PC-3 (cell line): ENCODE results near the gene TBX1. TPM values are rescaled to one million over a fixed set of nuclear protein-coding genes. Genes with fewer than 3 reads are reported as not detected.

Experiments
- ATAC-seq: fragments of 200-7000 bp; cut with Tn5 transposase; 2 replicates; pipeline ENCODE4 v1.9.1; 2020; ENCODE audit warnings: mild to moderate bottlenecking, moderate library complexity
- BruUV-seq: library from RNA; stranded (reverse); fragments of 400-500 nt; replicated peaks from 2 replicates; lab custom pipeline; 2021; lab: Mats Ljungman, UMichigan
- CTCF ChIA-PET: fragments of 300-600 bp; sonication (Branson Sonifier 250); formaldehyde crosslinking; loops from one replicate; lab custom pipeline; 2022; ENCODE audit warnings: antibody characterized with exemption; lab: Charles Lee
- POLR2A ChIA-PET: fragments of 300-600 bp; sonication (Branson Sonifier 250); formaldehyde crosslinking; loops from one replicate; lab custom pipeline; 2022; ENCODE audit warnings: antibody characterized with exemption; ENCODE audit not compliant: unreplicated experiment; lab: Charles Lee
- DNase-seq: peaks from one replicate; pipeline ENCODE4 v3.0.0-alpha.2; 2015
- H2AFZ ChIP-seq: fragments of 300-600 bp; sonication (generic); 2 replicates; pipeline ENCODE4 v1.6.0; 2016; ENCODE audit warnings: antibody characterized with exemption, low read length
- H3F3A ChIP-seq: fragments of 300-600 bp; sonication (generic); one replicate; pipeline ENCODE4 v1.6.0; 2017; ENCODE audit warnings: antibody characterized with exemption, low read length, control low read depth, mild to moderate bottlenecking; ENCODE audit not compliant: unreplicated experiment
- H3K27ac ChIP-seq: fragments of 300-600 bp; sonication (generic); 2 replicates; pipeline ENCODE4 v1.5.1; 2016; ENCODE audit warnings: mild to moderate bottlenecking, low read length
- H3K27me3 ChIP-seq: fragments of 300-600 bp; sonication (generic); 2 replicates; pipeline ENCODE4 v1.6.1; 2016; ENCODE audit warnings: low read length, mixed read lengths
- H3K36me3 ChIP-seq: fragments of 300-600 bp; sonication (generic); 2 replicates; pipeline ENCODE4 v1.6.1; 2016; ENCODE audit warnings: low read depth, mixed run types, low read length, mixed read lengths
- H3K4me1 ChIP-seq: fragments of 300-600 bp; sonication (generic); 2 replicates; pipeline ENCODE4 v1.5.1; 2016; ENCODE audit warnings: low read length; ENCODE audit not compliant: insufficient read depth
- H3K4me2 ChIP-seq: fragments of 300-600 bp; sonication (generic); 2 replicates; pipeline ENCODE4 v1.6.0; 2016; ENCODE audit warnings: low read length
- H3K4me3 ChIP-seq: fragments of 300-600 bp; sonication (generic); 2 replicates; pipeline ENCODE4 v1.5.1; 2016; ENCODE audit warnings: mild to moderate bottlenecking, low read length, mixed read lengths
- H3K79me2 ChIP-seq: fragments of 300-600 bp; sonication (generic); 2 replicates; pipeline ENCODE4 v1.6.1; 2017; ENCODE audit warnings: low read length, mixed read lengths
- H3K9ac ChIP-seq: fragments of 300-600 bp; sonication (generic); 2 replicates; pipeline ENCODE4 v1.6.0; 2016; ENCODE audit warnings: mild to moderate bottlenecking, low read length
- H3K9me2 ChIP-seq: fragments of 300-600 bp; sonication (generic); replicated peaks from 2 replicates; pipeline ENCODE4 v1.6.1; 2016; ENCODE audit warnings: mixed run types, low read length, mixed read lengths
- H3K9me3 ChIP-seq: fragments of 300-600 bp; sonication (generic); 2 replicates; pipeline ENCODE4 v1.6.1; 2016; ENCODE audit warnings: low read length, mixed read lengths
- H4K20me1 ChIP-seq: fragments of 300-600 bp; sonication (generic); 2 replicates; pipeline ENCODE4 v1.6.1; 2016; ENCODE audit warnings: low read length, mixed read lengths
- EZH2 ChIP-seq: fragments of 300-600 bp; sonication (generic); IDR thresholded peaks from one replicate; pipeline ENCODE4 v1.6.1; 2017; ENCODE audit warnings: antibody characterized with exemption, mild to moderate bottlenecking, low read length; ENCODE audit not compliant: unreplicated experiment
- EZH2phosphoT487 ChIP-seq: fragments of 300-600 bp; sonication (generic); IDR thresholded peaks from 2 replicates; pipeline ENCODE4 v1.6.1; 2018; ENCODE audit warnings: mild to moderate bottlenecking, antibody characterized with exemption, low read length, borderline replicate concordance
- intact Hi-C: fragments of 100-400 bp; cut with micrococcal nuclease; formaldehyde crosslinking; loops from 2 replicates; pipeline ENCODE4 v1.9.0; 2023
- total RNA-seq: library from RNA; depleted of rRNA; stranded (reverse); fragments of >200 nt; gene quantifications from 2 replicates; pipeline ENCODE4 v1.2.3, GENCODE V29; 2014
- TF ChIP-seq, protein P1 (sequence below): fragments of 300-600 bp; sonication (generic); conservative IDR thresholded peaks from 2 replicates; pipeline ENCODE4 v1.5.1; 2017; ENCODE audit warnings: antibody characterized with exemption, low read depth, mild to moderate bottlenecking, low read length

The TBX1 gene
- total RNA-seq, 1 experiment from 2014 or later, result 18.6 TPM

DNA sequence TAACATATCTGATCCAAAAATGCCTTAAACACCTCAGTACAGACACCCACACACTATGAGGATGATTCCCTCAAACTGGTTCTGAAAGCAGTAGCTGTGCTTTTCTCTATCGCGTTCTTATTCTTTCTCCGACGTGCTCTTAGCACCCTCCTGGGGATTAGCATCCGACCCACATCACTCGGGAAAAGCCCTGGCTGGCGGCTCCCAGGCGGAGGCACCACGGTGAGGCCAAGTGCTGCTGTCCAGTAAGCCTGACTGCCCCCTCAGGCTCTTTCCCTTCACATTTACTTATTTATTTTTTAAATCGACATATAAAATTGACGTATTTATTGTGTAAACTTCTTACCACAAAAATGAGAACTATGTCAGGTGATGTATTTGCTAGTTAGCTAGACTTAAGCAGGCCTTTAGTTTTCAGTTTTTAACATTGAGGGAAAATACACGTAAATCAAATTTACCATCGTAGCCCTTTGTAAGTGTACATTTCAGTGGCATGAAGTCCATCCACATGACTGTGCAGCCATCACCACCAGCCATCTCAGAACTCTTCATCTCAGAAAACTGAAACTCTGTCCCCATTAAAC, 19.2 kb downstream of the TBX1 start:
- peak overlapping the region; percentile 36; the same call in 1 of the 2 replicates for H3K27ac ChIP-seq
- H3F3A ChIP-seq, result no peaks in the 10 kb centered on the region
- peak overlapping the region; percentile 17 for H3K4me2 ChIP-seq
- H3K9ac ChIP-seq, result no peak overlapping the region
- no peaks in the 10 kb centered on the region for H4K20me1 ChIP-seq
- peak overlapping the region; percentile 43 for H2AFZ ChIP-seq
- no peak; the same call in 1 of the 2 replicates for ATAC-seq
- DNase-seq, result no peak
- no TSS peak for BruUV-seq
- no peaks in the 10 kb centered on the region for H3K9me3 ChIP-seq
- H3K27me3 ChIP-seq, result no peaks in the 10 kb centered on the region
- H3K79me2 ChIP-seq, result no peaks in the 10 kb centered on the region
- H3K4me1 ChIP-seq, result peaks cover 8% of the 10 kb centered on the region; the same call in 1 of the 2 replicates
- ChIA-PET CTCF (no interaction called here), POLR2A (no interaction called here)
- intact Hi-C loops, result no loop called here
- TF ChIP-seq, protein P1, sequence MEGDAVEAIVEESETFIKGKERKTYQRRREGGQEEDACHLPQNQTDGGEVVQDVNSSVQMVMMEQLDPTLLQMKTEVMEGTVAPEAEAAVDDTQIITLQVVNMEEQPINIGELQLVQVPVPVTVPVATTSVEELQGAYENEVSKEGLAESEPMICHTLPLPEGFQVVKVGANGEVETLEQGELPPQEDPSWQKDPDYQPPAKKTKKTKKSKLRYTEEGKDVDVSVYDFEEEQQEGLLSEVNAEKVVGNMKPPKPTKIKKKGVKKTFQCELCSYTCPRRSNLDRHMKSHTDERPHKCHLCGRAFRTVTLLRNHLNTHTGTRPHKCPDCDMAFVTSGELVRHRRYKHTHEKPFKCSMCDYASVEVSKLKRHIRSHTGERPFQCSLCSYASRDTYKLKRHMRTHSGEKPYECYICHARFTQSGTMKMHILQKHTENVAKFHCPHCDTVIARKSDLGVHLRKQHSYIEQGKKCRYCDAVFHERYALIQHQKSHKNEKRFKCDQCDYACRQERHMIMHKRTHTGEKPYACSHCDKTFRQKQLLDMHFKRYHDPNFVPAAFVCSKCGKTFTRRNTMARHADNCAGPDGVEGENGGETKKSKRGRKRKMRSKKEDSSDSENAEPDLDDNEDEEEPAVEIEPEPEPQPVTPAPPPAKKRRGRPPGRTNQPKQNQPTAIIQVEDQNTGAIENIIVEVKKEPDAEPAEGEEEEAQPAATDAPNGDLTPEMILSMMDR, result no peak
- TF ChIP-seq EZH2, result no peak
- no peak for TF ChIP-seq EZH2phosphoT487
- H3K9me2 ChIP-seq, result no peaks in the 10 kb centered on the region
- no peak overlapping the region for H3K4me3 ChIP-seq
- no peaks in the 10 kb centered on the region for H3K36me3 ChIP-seq

DNA sequence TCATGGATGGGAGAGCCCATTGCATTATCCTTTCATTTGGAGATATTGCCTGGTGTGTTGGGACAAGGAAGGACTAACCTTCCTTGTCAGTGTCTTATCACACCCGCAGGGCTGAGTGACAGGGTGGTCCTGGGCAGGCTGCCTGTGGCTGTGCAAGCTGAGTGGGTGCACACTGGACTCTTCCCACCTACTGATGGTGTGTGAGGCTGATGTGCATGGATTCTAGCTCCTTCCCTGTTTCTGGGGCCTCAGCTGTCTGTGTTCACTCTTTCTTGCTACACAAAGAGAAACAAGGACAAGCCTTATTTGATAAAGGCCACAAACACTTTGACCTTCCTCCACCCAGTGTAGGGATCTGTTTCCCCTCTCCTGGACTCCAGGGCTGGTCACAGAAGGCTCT, 22.0 kb downstream of the TBX1 start:
- no peak for TF ChIP-seq EZH2
- TF ChIP-seq, protein P1, result no peak
- TF ChIP-seq EZH2phosphoT487, result no peak
- ChIA-PET CTCF (no interaction called here), POLR2A (no interaction called here)

DNA sequence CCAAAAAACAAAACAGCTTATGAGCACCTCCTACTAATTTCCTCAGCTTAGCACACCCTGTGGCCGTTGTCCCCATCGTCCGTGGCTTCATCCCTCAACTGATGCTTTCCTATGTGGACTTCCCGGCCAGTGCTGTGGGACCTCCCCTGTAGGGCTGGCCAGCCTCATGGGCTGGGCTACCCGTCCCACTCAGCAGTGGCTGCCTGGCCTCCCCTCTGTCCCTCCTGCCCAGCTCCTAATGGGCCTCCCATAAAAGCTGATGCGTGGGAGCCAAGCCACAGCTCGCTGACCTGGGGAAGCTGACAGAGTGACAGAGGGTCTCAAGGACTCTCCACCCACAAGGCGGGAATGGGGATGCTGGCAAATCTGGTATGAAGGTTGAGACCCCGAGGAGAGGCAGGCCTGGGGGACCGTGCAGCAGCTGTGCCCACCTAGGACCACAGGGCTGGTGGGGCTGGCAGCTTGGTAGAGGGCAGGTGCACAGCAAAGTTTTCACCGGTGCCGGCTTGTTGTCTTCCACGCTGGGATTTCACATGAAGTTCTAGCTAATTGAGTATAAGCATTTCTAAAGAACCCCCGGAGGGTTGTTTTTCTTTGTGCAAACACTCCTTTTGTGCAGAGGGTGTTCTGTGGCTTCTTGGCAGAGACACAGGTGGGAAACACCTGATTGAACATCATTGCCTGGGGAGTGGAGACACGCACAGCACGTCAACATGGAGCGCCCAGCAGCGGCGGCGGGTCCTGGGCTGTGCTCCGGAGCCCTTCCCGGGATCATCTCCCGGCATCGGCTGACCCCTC, 23.2 kb downstream of the TBX1 start:
- H3K27me3 ChIP-seq, result no peaks in the 10 kb centered on the region
- intact Hi-C loops, result no loop called here
- TF ChIP-seq EZH2phosphoT487 (no peak), EZH2 (no peak)
- TF ChIP-seq, protein P1, result no peak
- H3K4me2 ChIP-seq, result no peak overlapping the region
- H3F3A ChIP-seq, result no peaks in the 10 kb centered on the region
- POLR2A ChIA-PET, result no interaction called here
- H3K79me2 ChIP-seq, result no peaks in the 10 kb centered on the region
- BruUV-seq, result no TSS peak
- no peaks in the 10 kb centered on the region for H4K20me1 ChIP-seq
- H3K4me3 ChIP-seq, result no peak overlapping the region
- H3K9ac ChIP-seq, result no peak overlapping the region
- DNase-seq (no peak), ATAC-seq (no peak)
- no peaks in the 10 kb centered on the region for H3K36me3 ChIP-seq
- no peak overlapping the region for H2AFZ ChIP-seq
- no peaks in the 10 kb centered on the region for H3K9me3 ChIP-seq
- CTCF ChIA-PET, result no interaction called here
- H3K9me2 ChIP-seq, result no peaks in the 10 kb centered on the region
- no peak overlapping the region for H3K27ac ChIP-seq
- peaks cover 8% of the 10 kb centered on the region; the same call in 1 of the 2 replicates for H3K4me1 ChIP-seq

More for the DNA sequence above, 22.0 kb downstream of the TBX1 start:
- Histone ChIP-seq H3K9me2 (no peaks in the 10 kb centered on the region), H3K27me3 (no peaks in the 10 kb centered on the region), H2AFZ (no peak overlapping the region), H3K4me1 (peaks cover 8% of the 10 kb centered on the region; the same call in 1 of the 2 replicates), H3F3A (no peaks in the 10 kb centered on the region), H3K9me3 (no peaks in the 10 kb centered on the region), H3K4me2 (no peak overlapping the region), H3K36me3 (no peaks in the 10 kb centered on the region), H3K79me2 (no peaks in the 10 kb centered on the region), H3K4me3 (no peak overlapping the region), H3K9ac (no peak overlapping the region), H4K20me1 (no peaks in the 10 kb centered on the region), H3K27ac (no peak overlapping the region)
- ATAC-seq (no peak), DNase-seq (no peak)
- intact Hi-C loops, result no loop called here
- BruUV-seq, result no TSS peak
